WERI-Rb-1 (cell line): ENCODE results near the gene ARHGAP10.

Experiments used
- DNase-seq: peaks from one replicate; pipeline ENCODE4 v3.0.0-alpha.2; 2020
- H3K27ac ChIP-seq: fragments of 250-450 bp; sonication (Bioruptor Pico); 2 replicates; pipeline ENCODE4 v1.5.1; 2020; ENCODE audit warnings: mild to moderate bottlenecking, moderate library complexity
- H3K27me3 ChIP-seq: fragments of 250-450 bp; sonication (Bioruptor Pico); 2 replicates; pipeline ENCODE4 v1.5.1; 2021; ENCODE audit warnings: mild to moderate bottlenecking, low read depth, moderate library complexity; ENCODE audit not compliant: insufficient read depth, severe bottlenecking
- H3K36me3 ChIP-seq: fragments of 250-450 bp; sonication (Bioruptor Pico); 2 replicates; pipeline ENCODE4 v1.5.1; 2020; ENCODE audit warnings: mild to moderate bottlenecking, moderate library complexity
- H3K4me3 ChIP-seq: 2 replicates; pipeline ENCODE4 v1.5.1; 2011; ENCODE audit warnings: low read depth, mild to moderate bottlenecking, control low read depth, low read length
- H3K9me3 ChIP-seq: fragments of 250-450 bp; sonication (Bioruptor Pico); 2 replicates; pipeline ENCODE4 v1.5.1; 2021; ENCODE audit warnings: mild to moderate bottlenecking, moderate library complexity; ENCODE audit not compliant: severe bottlenecking
- CTCF ChIP-seq: IDR thresholded peaks from 2 replicates; pipeline ENCODE4 v1.5.1; 2011; ENCODE audit warnings: low read depth, mild to moderate bottlenecking, control low read depth, inconsistent platforms, low read length

The ARHGAP10 gene

DNA sequence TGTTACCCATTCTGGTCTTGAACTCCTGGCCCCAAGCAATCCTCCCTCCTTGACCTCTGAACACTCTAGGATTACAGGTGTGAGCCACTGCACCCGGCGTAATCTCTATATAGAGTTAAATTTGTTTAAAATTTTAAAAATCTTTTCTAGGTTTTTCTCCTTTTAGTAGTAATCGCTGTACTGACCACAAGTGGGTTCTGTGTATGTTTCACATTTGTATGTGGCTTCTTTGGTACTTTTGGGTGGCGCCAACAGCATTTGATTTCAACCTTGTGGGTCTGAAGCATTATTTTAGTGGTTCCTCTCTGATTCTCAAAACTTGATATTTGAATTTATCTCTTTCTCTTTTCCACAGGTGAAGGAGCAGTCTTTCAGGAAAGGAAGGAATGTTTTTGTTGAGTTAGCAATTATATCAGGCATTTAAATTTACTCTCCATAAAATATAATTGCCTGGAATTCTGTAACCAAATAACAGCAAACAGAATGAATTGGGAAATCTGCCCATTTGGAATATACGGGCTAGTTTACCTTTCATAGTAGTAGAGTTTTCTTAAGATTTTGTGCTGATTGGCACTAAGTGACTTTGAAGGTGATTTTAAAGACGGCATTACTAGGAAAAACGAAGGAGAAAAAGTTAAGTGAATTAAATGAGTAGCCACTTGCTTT lies 29.5 kb downstream of the ARHGAP10 start:
- peaks cover 9% of the 10 kb centered on the region for H3K36me3 ChIP-seq
- no peak overlapping the region for H3K27ac ChIP-seq
- no peaks in the 10 kb centered on the region for H3K9me3 ChIP-seq
- H3K27me3 ChIP-seq = no peaks in the 10 kb centered on the region
- no peak for DNase-seq
- TF ChIP-seq CTCF = no peak
- no peak overlapping the region for H3K4me3 ChIP-seq

- no peak for TF ChIP-seq CTCF
- no peak for DNase-seq
- Histone ChIP-seq H3K27me3 (no peaks in the 10 kb centered on the region), H3K36me3 (peaks cover 8% of the 10 kb centered on the region), H3K9me3 (no peaks in the 10 kb centered on the region), H3K4me3 (no peak overlapping the region), H3K27ac (no peak overlapping the region)
Observed at GRCh38 chr4:147764337-147764736, 32.4 kb downstream of the ARHGAP10 start.

- Histone ChIP-seq H3K9me3 (no peaks in the 10 kb centered on the region), H3K27ac (no peak overlapping the region), H3K4me3 (no peak overlapping the region), H3K36me3 (peaks cover 8% of the 10 kb centered on the region), H3K27me3 (no peaks in the 10 kb centered on the region)
- TF ChIP-seq CTCF = no peak
- no peak for DNase-seq
Observed at GRCh38 chr4:147765121-147765529, 33.2 kb downstream of the ARHGAP10 start.

- Histone ChIP-seq H3K9me3 (no peaks in the 10 kb centered on the region), H3K4me3 (no peak overlapping the region), H3K27me3 (no peaks in the 10 kb centered on the region), H3K27ac (no peak overlapping the region), H3K36me3 (peaks cover 8% of the 10 kb centered on the region)
- DNase-seq = no peak
- TF ChIP-seq CTCF = no peak
Observed at GRCh38 chr4:147768113-147768512, 36.2 kb downstream of the ARHGAP10 start.

GRCh38 chr4:147769386-147769785 lies 37.5 kb downstream of the ARHGAP10 start:
- Histone ChIP-seq H3K27me3 (no peaks in the 10 kb centered on the region), H3K36me3 (peaks cover 8% of the 10 kb centered on the region), H3K4me3 (no peak overlapping the region), H3K27ac (no peak overlapping the region), H3K9me3 (no peaks in the 10 kb centered on the region)
- no peak for DNase-seq
- TF ChIP-seq CTCF = no peak

- TF ChIP-seq CTCF = no peak
- Histone ChIP-seq H3K27ac (0 out of 2 replicates have a peak overlapping the region, but pooled peaks have one; percentile 3), H3K36me3 (peaks cover 8% of the 10 kb centered on the region), H3K27me3 (no peaks in the 10 kb centered on the region), H3K4me3 (no peak overlapping the region), H3K9me3 (no peaks in the 10 kb centered on the region)
- DNase-seq = peak; percentile 56
Observed at GRCh38 chr4:147770831-147771230, 38.9 kb downstream of the ARHGAP10 start.
